Measurements from ENCODE around the gene SEZ6L2. TPM values are rescaled to one million over a fixed set of nuclear protein-coding genes. Genes with fewer than 3 reads are reported as not detected.

SEZ6L2 gene
- total RNA-seq, 1 experiment from 2014 or later: 44.7 TPM

DNA sequence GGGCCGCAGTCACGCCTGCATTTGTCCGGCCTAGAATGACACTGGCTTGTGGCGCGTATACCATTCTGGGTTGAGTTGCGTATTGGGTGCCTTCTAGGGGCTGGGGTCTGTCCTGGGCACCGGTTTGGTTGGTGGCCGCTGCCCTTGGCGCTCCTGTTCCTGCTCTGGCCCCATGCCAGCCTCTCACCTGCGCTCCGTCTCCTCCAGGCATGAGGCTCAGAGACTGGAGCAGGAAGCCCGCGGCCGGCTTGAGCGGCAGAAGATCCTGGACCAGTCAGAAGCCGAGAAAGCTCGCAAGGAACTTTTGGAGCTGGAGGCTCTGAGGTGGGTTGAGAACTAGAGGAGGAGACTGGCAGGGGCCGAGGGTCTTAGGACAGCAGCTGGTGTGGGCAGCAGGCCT lies 53.7 kb downstream of the SEZ6L2 start:
- WGBS (ENCODE audit: extremely low coverage, insufficient read length, low lambda C conversion rate): no CpG with 5 or more reads among the region's 18 CpGs
- Histone ChIP-seq H3K4me1 (ENCODE audit: insufficient read depth, low read length) (no peaks in the 10 kb centered on the region), H3K23ac (ENCODE audit: insufficient read length, low read depth, low read length) (no peak overlapping the region), H2BK12ac (ENCODE audit: insufficient read length, low read depth, low read length) (no peak overlapping the region), H4K5ac (ENCODE audit: insufficient read length, low read depth, low read length) (no peak overlapping the region), H3K18ac (ENCODE audit: insufficient read length, low read depth, low read length) (no peak overlapping the region), H2BK5ac (ENCODE audit: insufficient read length, low read length) (no peak overlapping the region), H2BK15ac (ENCODE audit: low read depth, low read length) (no peak overlapping the region), H3K4ac (ENCODE audit: low read depth, low read length) (no peak overlapping the region), H4K8ac (replicated peaks; ENCODE audit: insufficient read length, low read depth, low read length) (no peak overlapping the region), H2BK120ac (ENCODE audit: low read depth, low read length, poor library complexity, severe bottlenecking) (no peak overlapping the region), H3K9me3 (ENCODE audit: control insufficient read depth, low read depth, low read length) (no peaks in the 10 kb centered on the region), H3T11ph (ENCODE audit: low read length) (no peak overlapping the region), H2AFZ (ENCODE audit: low read length) (no peak overlapping the region), H3K79me2 (ENCODE audit: insufficient read depth, low read length) (no peaks in the 10 kb centered on the region), H3K27ac (ENCODE audit: insufficient read length, low read depth, low read length) (no peak overlapping the region), H3K56ac (ENCODE audit: insufficient read length, low read depth, low read length) (no peak overlapping the region), H2AK5ac (ENCODE audit: insufficient read length, low read length) (no peak overlapping the region), H3K9ac (ENCODE audit: extremely low read depth, insufficient read length, low read length) (no peak overlapping the region), H4K20me1 (ENCODE audit: control insufficient read depth, insufficient read depth, insufficient read length) (no peaks in the 10 kb centered on the region), H3K14ac (ENCODE audit: insufficient read depth, low read length) (no peak overlapping the region), H4K91ac (ENCODE audit: insufficient read length, low read depth, low read length) (no peak overlapping the region), H2BK20ac (ENCODE audit: low read depth, low read length, poor library complexity, severe bottlenecking) (no peak overlapping the region), H3K27me3 (ENCODE audit: insufficient read depth, low read length) (no peaks in the 10 kb centered on the region), H3K79me1 (ENCODE audit: insufficient read depth, low read depth, low read length, poor library complexity, severe bottlenecking) (no peaks in the 10 kb centered on the region), H3K4me2 (ENCODE audit: insufficient read depth, insufficient read length, low read length) (no peak overlapping the region), H3K23me2 (ENCODE audit: insufficient read length, low read depth, low read length, poor library complexity, severe bottlenecking) (no peaks in the 10 kb centered on the region)
- H3K27ac Mint-ChIP-seq: no peak overlapping the region
- no peak overlapping the region for H3K4me3 Mint-ChIP-seq
- H3K27me3 Mint-ChIP-seq (ENCODE audit: low read depth): no peaks in the 10 kb centered on the region
- H3K4me1 Mint-ChIP-seq: peaks cover 7 to 10% of the 10 kb centered on the region in 2 experiments
- TF ChIP-seq, protein P1, sequence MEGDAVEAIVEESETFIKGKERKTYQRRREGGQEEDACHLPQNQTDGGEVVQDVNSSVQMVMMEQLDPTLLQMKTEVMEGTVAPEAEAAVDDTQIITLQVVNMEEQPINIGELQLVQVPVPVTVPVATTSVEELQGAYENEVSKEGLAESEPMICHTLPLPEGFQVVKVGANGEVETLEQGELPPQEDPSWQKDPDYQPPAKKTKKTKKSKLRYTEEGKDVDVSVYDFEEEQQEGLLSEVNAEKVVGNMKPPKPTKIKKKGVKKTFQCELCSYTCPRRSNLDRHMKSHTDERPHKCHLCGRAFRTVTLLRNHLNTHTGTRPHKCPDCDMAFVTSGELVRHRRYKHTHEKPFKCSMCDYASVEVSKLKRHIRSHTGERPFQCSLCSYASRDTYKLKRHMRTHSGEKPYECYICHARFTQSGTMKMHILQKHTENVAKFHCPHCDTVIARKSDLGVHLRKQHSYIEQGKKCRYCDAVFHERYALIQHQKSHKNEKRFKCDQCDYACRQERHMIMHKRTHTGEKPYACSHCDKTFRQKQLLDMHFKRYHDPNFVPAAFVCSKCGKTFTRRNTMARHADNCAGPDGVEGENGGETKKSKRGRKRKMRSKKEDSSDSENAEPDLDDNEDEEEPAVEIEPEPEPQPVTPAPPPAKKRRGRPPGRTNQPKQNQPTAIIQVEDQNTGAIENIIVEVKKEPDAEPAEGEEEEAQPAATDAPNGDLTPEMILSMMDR (conservative IDR thresholded peaks at IDR 0.05): no peak
- no peaks in the 10 kb centered on the region for H3K9me3 Mint-ChIP-seq
- DNase-seq: no peak
- H3K36me3 Mint-ChIP-seq (ENCODE audit: insufficient read depth in 1 of 3, low read depth in 3 of 3): peaks cover 0 to 5% (median 0%) of the 10 kb centered on the region in 3 experiments; a peak in 2 of 7 replicates

All from H9 (cell line).